Common myeloid progenitor, CD34-positive (primary cell): ENCODE measurements around the gene PHKB.

Experiments
- CTCF ChIA-PET: fragments of 350-600 bp; sonication (Branson Sonifier 250); formaldehyde crosslinking; loops from one replicate; lab custom pipeline; 2021; ENCODE audit warnings: antibody characterized with exemption; lab: Charles Lee
- POLR2A ChIA-PET: fragments of 350-600 bp; sonication (Branson Sonifier 250); formaldehyde crosslinking; loops from one replicate; lab custom pipeline; 2021; ENCODE audit warnings: antibody characterized with exemption; lab: Charles Lee
- DNase-seq, 3 donors: peaks; one replicate each; pipeline versions ENCODE4 v3.0.0 to v3.0.0-alpha.2; 2013
- H3K27ac ChIP-seq, 2 experiments: 1 replicate in 1 of 2; 2 replicates in 1 of 2; pipeline ENCODE4 v1.7.0; 2013; ENCODE audit warnings: inconsistent platforms in 2 of 2, low read length in 2 of 2, mild to moderate bottlenecking in 2 of 2, low read depth in 1 of 2, moderate library complexity in 1 of 2; ENCODE audit not compliant: severe bottlenecking in 2 of 2, insufficient read depth in 1 of 2, poor library complexity in 1 of 2
- H3K27me3 ChIP-seq, 5 experiments: replicated peaks in 2 of 5; 1 replicate in 3 of 5; 2 replicates in 2 of 5; pipeline versions ENCODE4 v1.6.1 to v1.7.0; 2013; ENCODE audit warnings: low read length in 4 of 5, mild to moderate bottlenecking in 2 of 5, moderate library complexity in 2 of 5, inconsistent platforms in 1 of 5; ENCODE audit not compliant: insufficient read depth in 5 of 5, control insufficient read depth in 4 of 5
- H3K36me3 ChIP-seq, 4 experiments: 1 replicate in 2 of 4; 2 replicates in 2 of 4; pipeline versions ENCODE4 v1.6.1 to v1.7.0; 2013; ENCODE audit warnings: low read length in 3 of 4, control low read depth in 1 of 4, mild to moderate bottlenecking in 1 of 4; ENCODE audit not compliant: control insufficient read depth in 4 of 4, insufficient read depth in 4 of 4
- H3K4me1 ChIP-seq, 4 experiments: 1 replicate in 3 of 4; 2 replicates in 1 of 4; pipeline versions ENCODE4 v1.6.1 to v1.7.1; 2013; ENCODE audit warnings: low read length in 3 of 4, mild to moderate bottlenecking in 3 of 4, control low read depth in 1 of 4, inconsistent platforms in 1 of 4, moderate library complexity in 1 of 4; ENCODE audit not compliant: control insufficient read depth in 4 of 4, insufficient read depth in 4 of 4; ENCODE audit errors: control extremely low read depth in 1 of 4
- H3K4me3 ChIP-seq, 7 experiments: 1 replicate in 4 of 7; 2 replicates in 3 of 7; pipeline versions ENCODE4 v1.5.1 to v1.7.0; 2013; ENCODE audit warnings: mild to moderate bottlenecking in 7 of 7, low read length in 6 of 7, moderate library complexity in 6 of 7, inconsistent platforms in 2 of 7, low read depth in 2 of 7, control low read depth in 1 of 7; ENCODE audit not compliant: insufficient read depth in 4 of 7, control insufficient read depth in 1 of 7; ENCODE audit errors: extremely low read depth in 1 of 7
- H3K9me3 ChIP-seq, 5 experiments: 1 replicate in 4 of 5; 2 replicates in 1 of 5; pipeline versions ENCODE4 v1.6.1 to v1.7.1; 2013; ENCODE audit warnings: low read length in 4 of 5, mild to moderate bottlenecking in 2 of 5, inconsistent platforms in 1 of 5, low read depth in 1 of 5, moderate library complexity in 1 of 5; ENCODE audit not compliant: control insufficient read depth in 4 of 5, insufficient read depth in 2 of 5; ENCODE audit errors: control extremely low read depth in 1 of 5
- WGBS: methylation state at CpG from one replicate; pipeline ENCODE4 v1.1.5; 2013; ENCODE audit not compliant: insufficient coverage; 5-methylcytosine and 5-hydroxymethylcytosine counted together

The PHKB gene

GRCh38 chr16:47519996-47520679, 59.0 kb downstream of the PHKB start:
- no peaks in the 10 kb centered on the region for H3K4me1 ChIP-seq
- peak in 2 of 3 donors; percentile 2 to 27 for DNase-seq
- POLR2A ChIA-PET: no interaction called here
- CTCF ChIA-PET: interaction anchor here (0.6 to 1.5 kb wide), 2 partner anchors 10 to 28 kb away, joined by 3 to 4 read pairs; no protein-coding TSS in a partner anchor
- no peak overlapping the region for H3K27ac ChIP-seq
- H3K36me3 ChIP-seq: peaks cover 18 to 44% (median 24%) of the 10 kb centered on the region in 4 experiments
- whole genome bisulfite sequencing: 69% methylated on average over 2 of the region's 2 CpGs
- peaks cover 0 to 4% (median 3%) of the 10 kb centered on the region in 5 experiments for H3K9me3 ChIP-seq
- no peaks in the 10 kb centered on the region for H3K27me3 ChIP-seq
- H3K4me3 ChIP-seq: no peak overlapping the region

- no peak overlapping the region for H3K27ac ChIP-seq
- no peak overlapping the region for H3K4me3 ChIP-seq
- peak in 1 of 3 donors; percentile 3 for DNase-seq
- peaks cover 0 to 4% (median 3%) of the 10 kb centered on the region in 5 experiments for H3K9me3 ChIP-seq
- ChIA-PET CTCF (no interaction called here), POLR2A (no interaction called here)
- no peaks in the 10 kb centered on the region for H3K27me3 ChIP-seq
- H3K36me3 ChIP-seq: peaks cover 10 to 23% (median 17%) of the 10 kb centered on the region in 4 experiments
- H3K4me1 ChIP-seq: no peaks in the 10 kb centered on the region
- 100% methylated on average over 1 of the region's 2 CpGs for WGBS
These were observed 62.3 kb downstream of the PHKB start for GRCh38 chr16:47523342-47524006.

- CTCF ChIA-PET: no interaction called here
These were observed 62.9 kb downstream of the PHKB start for GRCh38 chr16:47524007-47524405.

GRCh38 chr16:47528431-47528830, 67.3 kb downstream of the PHKB start:
- no peak overlapping the region for H3K27ac ChIP-seq
- no peak overlapping the region for H3K4me3 ChIP-seq
- peaks cover 1 to 18% (median 14%) of the 10 kb centered on the region in 5 experiments for H3K9me3 ChIP-seq
- no peak for DNase-seq
- WGBS: 100% methylated on average over 1 of the region's 4 CpGs
- H3K36me3 ChIP-seq: peaks cover 5 to 27% (median 17%) of the 10 kb centered on the region in 4 experiments
- H3K4me1 ChIP-seq: no peaks in the 10 kb centered on the region
- ChIA-PET CTCF (interaction anchor here (1.0 kb wide), 1 partner anchor 11 kb away, joined by 4 read pairs; no protein-coding TSS in a partner anchor), POLR2A (no interaction called here)
- no peaks in the 10 kb centered on the region for H3K27me3 ChIP-seq

More at GRCh38 chr16:47524007-47524405, 62.9 kb downstream of the PHKB start:
- no peaks in the 10 kb centered on the region for H3K4me1 ChIP-seq
- H3K9me3 ChIP-seq: peaks cover 0 to 4% (median 3%) of the 10 kb centered on the region in 5 experiments
- H3K4me3 ChIP-seq: no peak overlapping the region
- no CpG with 5 or more reads among the region's 5 CpGs for WGBS
- POLR2A ChIA-PET: no interaction called here
- H3K36me3 ChIP-seq: peaks cover 8 to 21% (median 15%) of the 10 kb centered on the region in 4 experiments
- DNase-seq: no peak
- H3K27me3 ChIP-seq: no peaks in the 10 kb centered on the region
- H3K27ac ChIP-seq: no peak overlapping the region

- 99% methylated on average over 8 of the region's 8 CpGs for WGBS
- DNase-seq: no peak
- Histone ChIP-seq H3K4me3 (no peak overlapping the region), H3K27me3 (no peaks in the 10 kb centered on the region), H3K9me3 (peaks cover 2 to 31% (median 14%) of the 10 kb centered on the region in 5 experiments), H3K4me1 (no peaks in the 10 kb centered on the region), H3K27ac (no peak overlapping the region), H3K36me3 (peaks cover 9 to 45% (median 13%) of the 10 kb centered on the region in 4 experiments)
- ChIA-PET CTCF (no interaction called here), POLR2A (no interaction called here)
These were observed 72.7 kb downstream of the PHKB start for GRCh38 chr16:47533744-47534292.

GRCh38 chr16:47538472-47538871, 77.3 kb downstream of the PHKB start:
- Histone ChIP-seq H3K36me3 (peaks cover 2 to 30% (median 6%) of the 10 kb centered on the region in 4 experiments), H3K4me3 (no peak overlapping the region), H3K27me3 (no peaks in the 10 kb centered on the region), H3K9me3 (peaks cover 3 to 35% (median 7%) of the 10 kb centered on the region in 5 experiments), H3K4me1 (no peaks in the 10 kb centered on the region), H3K27ac (no peak overlapping the region)
- no CpG with 5 or more reads among the region's 1 CpG for WGBS
- CTCF ChIA-PET: no interaction called here
- POLR2A ChIA-PET: no interaction called here
- no peak for DNase-seq
